Activated T-cell treated with anti-CD3 and anti-CD28 coated beads, Interleukin-2, amount 50 U/mL, for 48 hours (primary cell): ENCODE measurements around the gene ANKRD49.
"Not testable (repeated sequence)": the region's sequence is repeated elsewhere in the genome, so short reads cannot be mapped to it uniquely, and the experiment has no call there.

Experiments
- DNase-seq, 2 experiments: peaks; one replicate each; pipeline ENCODE4 v3.0.0-alpha.2; 2020

ANKRD49 gene, protein sequence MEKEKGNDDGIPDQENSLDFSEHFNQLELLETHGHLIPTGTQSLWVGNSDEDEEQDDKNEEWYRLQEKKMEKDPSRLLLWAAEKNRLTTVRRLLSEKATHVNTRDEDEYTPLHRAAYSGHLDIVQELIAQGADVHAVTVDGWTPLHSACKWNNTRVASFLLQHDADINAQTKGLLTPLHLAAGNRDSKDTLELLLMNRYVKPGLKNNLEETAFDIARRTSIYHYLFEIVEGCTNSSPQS

DNA sequence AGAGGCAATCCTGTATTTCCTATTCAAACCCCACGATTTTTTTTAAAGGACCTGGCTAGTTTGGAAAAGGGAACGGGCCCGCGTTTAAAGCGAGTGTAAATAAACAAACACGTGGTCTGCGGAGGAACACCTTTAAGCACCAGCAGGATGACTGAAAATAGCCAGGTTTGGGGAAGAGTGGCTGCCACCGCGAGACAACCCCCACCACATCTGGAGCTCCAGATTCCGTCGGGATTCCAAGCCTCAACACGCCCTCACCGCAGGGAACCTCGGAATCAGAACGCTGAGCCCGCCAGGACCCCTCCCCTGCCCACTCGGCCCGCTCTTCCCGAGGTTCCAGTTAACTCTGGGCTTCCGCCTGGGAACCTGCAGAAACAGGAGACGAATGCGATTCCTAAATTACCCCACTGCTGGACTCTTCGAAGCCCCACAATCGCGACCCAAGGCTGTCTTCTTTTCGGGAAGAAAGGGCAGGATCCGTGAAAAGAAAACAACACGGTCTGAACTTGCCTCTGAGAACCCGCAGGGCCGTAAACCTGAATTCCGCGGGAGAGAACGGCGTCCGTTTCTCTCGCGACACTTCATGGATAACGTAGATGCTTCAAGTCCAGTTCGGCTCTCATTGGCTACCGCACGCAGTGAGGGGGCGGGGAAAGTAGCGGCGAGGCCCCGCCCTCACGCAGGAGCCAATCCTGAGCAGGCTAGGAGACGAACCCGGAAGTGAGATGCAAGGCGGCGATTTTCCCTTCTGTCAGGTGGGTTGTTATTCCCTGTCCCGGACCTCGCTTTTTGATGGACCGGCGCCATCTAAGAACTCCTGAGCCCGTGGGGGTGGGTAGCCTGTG, at the start of gene ANKRD49, which contains the start of gene MRE11:
Gene ANKRD49, plus strand, starts transcription at position 704 of the 845 bp plus-strand sequence. CDS start 2,710 bp downstream, outside the sequence.
Gene MRE11, minus strand, starts transcription at position 564 of the 845 bp plus-strand sequence. CDS start 1,043 bp downstream, outside the sequence.
- peak; percentile 95 to 96 for DNase-seq

DNA sequence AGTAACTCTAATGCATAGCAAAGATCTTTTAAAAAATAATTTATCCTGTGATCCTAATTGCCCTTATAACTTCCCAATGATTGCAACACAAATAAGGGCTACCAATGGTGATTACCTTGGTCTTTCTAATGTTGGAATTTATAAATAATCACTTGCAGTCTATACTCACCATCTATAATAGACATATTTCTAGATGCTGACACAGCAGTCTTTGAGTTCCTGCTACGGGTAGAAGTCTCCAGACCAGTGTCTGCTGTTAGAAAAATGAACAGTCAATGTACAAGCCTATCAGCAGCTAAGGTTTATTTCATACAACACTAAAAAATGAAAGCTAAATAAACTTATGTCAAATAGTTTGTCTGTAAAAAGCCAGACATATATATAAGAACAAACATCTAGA, 48.1 kb upstream of the ANKRD49 start:
- DNase-seq, result no peak

DNA sequence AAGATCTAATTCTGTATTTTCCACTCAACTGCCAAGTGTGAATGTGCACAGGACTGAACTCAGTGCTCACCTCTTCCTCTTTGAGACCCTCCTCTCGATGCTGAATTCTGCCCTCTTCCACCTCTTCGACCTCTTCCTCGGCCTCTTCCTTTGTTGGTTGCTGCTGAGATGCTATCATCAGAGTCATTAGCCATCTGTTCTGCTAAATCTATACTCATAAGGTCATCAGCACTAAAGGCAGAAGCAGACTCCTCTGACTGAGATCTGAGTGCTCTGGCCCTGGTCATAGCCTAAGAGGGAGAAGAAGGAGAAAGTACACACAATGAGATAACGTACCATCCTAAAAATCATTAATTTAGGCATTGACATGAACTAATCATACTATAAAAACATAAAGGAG, 46.6 kb upstream of the ANKRD49 start:
- no peak for DNase-seq

DNA sequence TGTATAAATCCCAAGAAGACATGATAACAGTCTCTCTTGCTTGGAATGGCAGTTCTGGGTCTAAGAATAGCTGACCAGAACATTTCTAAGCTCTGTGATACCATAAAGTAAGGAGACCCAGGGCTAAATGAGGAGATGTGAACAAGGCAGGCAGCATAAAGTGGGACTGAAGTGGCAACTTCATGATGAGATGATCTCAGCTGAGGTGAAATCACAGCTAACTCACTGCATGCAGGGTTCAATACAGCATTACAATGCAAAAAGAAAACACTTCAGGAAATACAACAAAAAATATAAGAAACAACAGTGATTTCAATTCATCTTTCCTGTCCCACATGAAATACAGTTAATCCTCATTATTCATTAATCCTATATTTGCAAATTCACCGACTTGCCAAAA, 44.8 kb upstream of the ANKRD49 start:
- no peak for DNase-seq

DNA sequence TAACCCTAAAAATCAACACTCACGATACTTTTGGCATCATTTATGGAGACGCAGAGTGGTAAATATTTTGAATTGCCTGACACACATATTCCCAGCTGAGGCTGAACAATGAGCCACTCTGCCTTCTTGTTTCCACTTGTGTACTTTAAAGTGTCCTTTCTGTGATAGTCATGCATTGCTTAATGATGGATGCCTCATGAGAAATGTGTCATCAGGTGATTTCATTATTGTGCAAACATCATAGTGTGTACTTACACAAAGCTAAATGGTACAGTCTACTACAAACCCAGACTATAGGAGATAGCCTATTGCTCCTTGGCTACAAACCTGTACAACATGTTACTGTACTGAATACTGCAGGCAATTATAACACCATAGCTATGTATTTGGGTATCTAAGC, 44.3 kb upstream of the ANKRD49 start:
- no peak for DNase-seq

DNA sequence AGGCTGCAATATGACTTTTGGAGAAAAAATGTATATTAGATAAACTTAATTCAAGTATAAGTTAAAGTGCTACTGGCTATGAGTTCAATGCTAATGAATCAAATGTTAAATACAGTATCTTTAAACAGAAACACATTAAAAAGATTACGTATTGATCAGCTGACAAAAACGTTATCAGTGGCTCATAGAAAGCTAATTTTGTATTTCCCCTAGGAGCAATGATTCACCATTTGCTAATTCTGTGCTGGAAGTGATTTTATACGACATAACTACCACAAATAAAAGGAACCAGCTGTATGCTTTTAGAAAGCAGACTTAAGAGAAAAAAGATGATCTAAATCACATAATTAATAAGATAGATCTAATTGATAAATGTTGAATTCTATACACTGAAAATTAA, 43.7 kb upstream of the ANKRD49 start:
- DNase-seq, result no peak

DNA sequence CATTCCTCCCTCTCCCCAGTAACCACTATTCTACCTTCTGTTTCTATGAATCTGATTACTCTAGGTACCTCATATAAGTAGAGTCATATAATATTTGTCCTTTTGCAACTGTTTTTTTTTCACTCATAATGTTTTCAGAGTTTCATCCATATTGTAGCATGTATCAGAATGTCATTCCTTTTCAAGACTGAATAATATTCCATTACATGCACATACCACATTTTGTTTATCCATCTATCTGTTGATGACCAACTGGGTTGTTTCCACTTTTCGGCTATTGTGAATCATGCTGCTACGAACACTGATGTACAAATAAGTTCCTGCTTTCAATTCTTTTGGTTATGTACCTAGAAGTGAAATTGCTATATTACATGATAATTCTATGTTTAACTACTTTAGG, 40.8 kb upstream of the ANKRD49 start:
- no peak for DNase-seq

DNA sequence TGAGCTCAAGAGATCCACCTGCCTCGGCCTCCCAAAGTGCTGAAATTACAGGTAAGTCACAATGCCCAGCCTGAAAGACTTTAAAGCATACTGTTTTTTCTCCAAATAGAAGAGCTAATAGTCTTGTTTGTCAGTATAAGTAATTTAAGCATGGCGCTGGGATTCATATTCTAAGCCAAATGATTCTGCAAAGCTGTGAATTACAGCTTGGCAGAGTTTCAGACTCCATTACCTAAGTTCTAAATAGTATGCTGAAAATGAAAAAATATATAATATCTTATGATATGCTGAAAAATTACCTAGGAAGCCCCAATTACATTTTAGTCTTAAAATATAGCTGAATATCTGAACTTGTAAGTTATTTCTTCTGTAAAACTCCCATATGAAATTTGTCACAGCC, 39.5 kb upstream of the ANKRD49 start:
- no peak for DNase-seq

DNA sequence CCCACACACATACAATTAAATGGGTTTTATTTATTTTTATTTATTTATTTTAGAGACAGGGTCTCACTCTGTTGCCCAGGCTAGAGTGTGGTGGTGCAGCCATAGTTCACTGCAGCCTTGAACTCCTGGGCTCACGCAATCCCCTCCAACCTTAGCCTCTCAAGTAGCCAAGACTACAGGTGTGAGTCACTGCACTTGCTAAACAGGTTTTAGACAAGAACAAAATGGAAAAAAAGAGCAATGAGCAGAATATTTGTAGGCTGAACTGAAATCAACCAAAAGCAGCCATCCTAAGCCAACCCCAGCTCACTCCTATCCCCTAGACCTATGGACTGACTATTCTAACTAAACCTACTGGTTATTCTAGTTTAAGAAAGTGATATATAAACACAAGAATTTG, 37.9 kb upstream of the ANKRD49 start:
- DNase-seq, result no peak

DNA sequence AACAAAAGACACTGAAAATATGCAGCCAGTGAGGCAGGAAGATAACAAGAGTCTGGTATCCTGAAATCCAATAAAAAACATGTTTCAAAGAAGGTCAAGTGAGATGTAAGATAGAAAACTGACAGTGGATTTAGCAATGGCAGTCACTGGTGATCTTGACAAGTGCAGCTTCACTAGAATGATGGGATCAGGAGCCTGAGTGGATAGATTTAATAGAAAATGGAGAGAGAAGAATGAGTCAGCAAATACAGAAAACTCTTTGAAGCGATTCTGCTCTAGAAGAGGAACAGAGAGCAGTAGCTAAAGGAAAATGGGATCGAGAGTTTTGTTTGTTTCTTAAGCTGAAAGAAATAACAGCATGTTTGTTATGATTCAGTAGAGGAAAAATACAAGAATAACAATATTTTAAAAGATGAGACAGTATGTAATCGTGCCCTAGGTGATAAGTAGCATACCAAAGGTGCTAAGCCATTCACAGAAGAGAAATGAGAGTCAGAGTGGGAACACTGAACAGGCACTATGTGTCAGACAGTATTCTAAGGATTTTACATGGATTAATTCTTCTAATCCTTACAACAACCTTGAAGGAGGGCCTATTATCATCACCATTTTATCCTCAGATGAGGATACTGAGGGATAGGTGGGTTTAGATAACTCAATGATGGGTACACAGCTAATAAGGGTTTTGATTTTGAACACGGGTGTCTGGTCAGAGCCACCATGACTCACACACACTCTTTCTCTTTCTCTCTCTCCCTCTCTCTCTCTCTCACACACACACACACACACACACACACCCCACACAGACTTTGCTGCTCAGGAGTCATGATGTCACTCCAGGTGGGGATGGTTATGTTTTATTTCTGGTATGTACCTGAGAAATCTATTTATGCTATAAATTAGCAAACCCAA, 36.4 kb upstream of the ANKRD49 start:
- no peak for DNase-seq

DNA sequence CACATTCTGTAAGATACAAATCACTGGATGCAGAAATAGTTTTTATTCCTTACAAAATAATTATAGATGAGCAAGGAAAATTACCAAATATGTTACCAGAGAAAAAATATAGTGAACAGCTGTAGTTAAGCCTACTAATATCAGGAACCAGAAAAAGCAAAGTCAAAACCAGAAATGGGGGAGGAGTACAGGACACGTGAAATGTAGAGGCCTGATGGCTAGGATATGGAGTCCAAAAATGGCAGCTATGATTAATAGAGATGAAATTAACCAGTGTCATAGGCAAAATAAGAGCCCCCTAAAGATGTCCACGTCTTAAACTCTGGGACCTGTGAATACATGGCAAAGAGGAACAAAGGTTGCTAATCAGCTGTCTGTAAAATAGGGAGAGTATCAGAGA, 34.2 kb upstream of the ANKRD49 start:
- DNase-seq, result no peak

DNA sequence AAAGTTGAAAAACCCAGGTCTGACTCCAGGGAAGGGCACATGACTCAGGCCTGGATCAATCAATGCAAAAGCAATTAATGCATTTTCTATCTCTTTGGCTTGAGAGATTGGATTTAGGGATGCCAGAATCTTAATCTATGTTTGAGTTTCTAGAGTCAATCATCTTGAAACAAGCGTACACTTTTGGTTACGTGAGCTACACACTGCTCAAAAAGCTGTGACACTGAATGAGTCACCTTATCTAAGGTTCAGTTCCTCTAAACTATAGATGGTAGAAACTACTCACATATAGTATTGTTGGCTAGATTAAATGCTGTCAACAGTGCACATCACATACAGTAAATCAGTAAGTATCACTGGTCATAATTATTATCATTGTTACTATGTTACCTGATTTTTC, 24.4 kb upstream of the ANKRD49 start:
- no peak for DNase-seq

DNA sequence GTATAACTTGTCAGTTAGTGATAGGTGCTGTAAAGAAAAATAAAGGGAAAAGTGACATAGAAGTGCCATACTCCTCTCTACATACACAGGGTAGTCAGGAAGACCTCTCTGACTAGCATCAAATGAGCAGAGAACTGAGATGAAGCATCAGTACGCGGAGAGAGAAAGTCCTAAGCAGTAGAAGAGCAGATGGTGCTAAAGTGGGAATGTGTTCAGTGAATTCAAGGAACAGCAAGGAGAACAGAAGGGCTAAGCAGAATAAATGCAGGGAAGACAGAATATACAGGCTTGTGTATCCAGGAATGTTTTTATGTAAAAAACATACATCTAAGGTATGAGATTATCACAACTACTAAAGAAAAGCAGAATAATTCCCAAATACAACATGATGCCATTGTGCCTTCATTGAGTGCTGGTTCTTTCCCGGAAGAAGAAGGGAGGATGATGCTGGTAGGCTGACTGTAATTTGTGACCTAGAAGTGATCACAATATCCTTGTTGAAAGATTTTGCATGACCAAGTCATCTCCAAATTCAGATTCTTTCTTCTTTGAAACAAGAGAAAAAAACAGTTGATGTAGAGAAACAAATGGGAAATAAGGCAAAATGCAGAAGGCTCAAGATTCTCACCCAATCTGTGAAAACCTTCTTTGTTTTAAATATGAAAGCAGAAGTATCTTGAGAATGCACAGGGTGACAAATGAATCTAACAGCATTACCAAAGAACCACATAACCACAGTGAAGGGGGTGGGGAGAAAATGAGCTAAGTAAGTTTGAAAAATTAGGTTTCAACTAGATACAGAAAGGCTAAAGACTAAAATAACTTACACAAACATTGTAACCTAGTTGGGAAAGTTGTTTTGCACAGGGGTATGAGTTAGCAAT, 20.6 kb upstream of the ANKRD49 start:
- no peak for DNase-seq

DNA sequence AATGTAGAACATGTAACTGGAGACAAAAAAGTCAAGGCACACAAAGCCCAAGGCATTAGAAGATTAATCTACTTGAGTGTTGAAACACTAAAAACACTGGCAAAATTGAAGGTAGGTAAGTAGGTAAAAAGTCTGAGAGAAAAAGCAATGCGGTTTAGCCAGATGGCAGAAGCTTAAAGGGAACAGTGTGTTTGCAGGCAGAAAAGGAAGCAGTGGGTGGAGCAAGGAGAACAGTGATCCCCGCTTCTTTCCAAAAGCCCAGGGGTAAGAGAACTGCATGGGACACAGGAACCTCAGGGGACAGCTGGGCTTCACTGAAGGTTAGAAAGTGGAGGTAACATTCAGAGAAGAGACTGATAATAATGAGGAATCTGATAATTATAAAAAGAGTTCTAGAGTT, 16.2 kb upstream of the ANKRD49 start:
- DNase-seq, result no peak

DNA sequence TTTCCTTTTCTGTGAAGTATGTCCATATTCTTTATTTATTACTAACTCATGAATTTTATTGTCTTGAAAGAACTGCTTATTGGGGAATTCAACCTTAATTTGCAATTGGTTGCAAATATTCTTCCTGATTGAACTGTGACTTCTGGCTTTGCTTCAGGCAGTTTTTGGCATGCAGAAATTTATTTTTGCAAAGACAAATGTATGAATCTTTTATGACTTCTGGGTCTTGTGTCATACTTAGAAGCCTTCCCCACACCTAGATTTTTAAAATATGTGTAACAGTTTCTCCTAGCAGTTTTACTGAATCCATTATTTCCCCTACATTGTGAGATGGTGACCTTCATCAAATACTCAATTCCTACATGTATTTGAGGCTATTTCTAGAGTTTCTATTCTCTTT, 12.4 kb upstream of the ANKRD49 start:
- no peak for DNase-seq

DNA sequence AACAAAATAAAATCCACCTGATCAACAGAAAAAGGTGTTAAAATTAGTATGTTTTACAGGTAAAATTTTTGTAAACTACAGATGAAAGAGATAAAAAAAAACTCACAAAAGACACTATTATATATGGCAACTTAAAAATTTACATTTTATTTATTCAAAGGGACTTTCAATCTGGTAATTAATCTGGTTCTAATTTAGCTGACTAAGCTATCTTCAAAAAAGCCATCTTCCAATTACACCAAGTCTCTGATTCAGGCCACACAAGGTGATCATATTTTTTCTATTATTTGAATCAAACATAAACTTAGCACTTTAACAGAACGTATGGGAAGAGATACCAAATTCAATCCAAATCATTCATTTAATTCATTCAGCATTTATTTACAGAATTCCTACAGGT, 7.7 kb upstream of the ANKRD49 start:
- no peak for DNase-seq

DNA sequence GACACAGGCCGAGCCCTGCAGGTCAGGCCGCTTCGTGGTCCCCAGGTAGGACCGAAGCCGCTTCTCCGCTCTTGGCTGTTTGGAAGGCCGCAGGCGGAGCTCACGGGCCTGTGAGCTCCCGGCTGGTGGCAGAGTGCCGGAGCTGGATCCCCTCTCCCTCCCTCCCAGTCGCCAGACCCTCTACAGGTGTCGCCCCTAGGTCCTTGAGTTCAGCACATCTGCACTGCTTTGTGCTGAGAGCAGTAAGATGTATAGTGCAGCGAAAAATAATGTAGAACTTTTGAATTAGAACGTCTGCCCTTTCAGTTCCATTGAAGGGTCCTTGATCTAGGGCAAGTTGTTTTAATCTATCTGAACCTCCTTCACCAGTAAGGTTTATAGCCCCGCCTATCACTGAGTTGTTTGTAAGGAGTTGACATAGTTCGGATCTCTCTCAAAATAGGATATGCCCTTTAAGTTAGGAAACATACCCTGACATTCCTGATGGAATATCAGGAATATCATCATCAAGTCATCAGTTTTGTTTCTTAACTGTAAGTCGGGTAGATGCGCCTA, 419 bp downstream of the ANKRD49 start:
- DNase-seq, result no peak

DNA sequence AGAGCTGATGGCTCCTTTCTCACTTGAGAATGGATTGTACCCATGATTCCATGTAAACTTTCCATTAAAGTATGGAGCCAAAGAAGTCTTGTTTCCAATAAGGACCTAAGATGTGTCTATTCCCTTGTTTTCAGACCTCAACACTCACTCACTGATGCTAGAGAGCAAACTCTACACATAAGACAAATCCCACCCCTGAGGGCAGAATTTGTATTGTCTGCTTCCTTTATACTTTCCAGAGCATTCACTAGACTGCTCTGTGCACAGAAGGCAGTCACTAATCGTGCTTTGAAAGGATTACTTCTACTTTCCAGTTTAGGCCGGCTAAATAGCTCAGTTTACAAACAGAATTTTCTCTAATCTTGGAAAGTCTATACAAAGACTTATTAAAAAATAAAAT, 6.4 kb downstream of the ANKRD49 start:
- DNase-seq, result no peak

DNA sequence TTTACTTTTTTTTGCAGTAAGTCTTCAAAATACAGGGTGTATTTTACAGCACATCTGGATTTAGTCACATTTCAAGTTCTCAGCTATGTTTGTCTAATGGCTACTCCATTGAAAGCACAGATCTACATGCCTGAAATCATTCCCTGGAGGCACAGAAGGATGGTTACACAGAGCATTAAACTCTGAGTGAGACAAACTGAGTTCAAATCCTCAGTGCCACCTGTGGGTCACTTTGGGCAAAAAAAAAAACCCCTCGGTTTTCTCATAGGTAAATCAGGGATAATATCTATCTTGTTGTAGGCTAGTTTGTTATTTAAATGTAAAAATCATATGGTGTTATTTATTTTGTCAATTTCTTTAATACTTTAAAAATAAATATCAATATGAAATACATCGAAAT, 7.7 kb downstream of the ANKRD49 start:
- no peak for DNase-seq

DNA sequence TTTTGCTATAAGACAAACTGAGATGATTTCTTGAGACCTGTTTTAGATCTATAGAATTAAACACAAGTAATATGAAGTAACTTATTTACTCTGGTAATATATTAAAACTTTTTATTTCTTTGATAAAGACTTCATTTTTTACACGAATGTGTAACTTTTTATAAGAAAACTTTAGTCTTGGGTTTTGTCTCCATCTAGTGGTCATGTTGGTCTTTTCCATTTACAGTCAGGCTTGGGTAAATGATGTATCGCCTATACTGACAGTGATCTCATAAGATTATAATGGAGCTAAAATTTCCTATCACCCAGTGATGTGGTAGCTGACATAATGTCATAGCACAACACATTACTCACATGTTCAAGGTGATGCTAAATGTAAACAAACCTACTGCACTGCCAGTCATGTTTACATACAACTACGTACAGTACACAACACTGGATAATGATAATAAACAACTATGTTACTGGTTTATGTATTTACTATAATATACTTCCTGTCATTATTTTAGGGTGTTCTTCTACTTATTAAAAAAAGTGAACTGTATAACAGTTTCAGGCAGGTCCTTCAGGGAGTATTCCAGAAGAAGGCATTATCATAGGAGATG, 11.0 kb downstream of the ANKRD49 start:
- no peak for DNase-seq

DNA sequence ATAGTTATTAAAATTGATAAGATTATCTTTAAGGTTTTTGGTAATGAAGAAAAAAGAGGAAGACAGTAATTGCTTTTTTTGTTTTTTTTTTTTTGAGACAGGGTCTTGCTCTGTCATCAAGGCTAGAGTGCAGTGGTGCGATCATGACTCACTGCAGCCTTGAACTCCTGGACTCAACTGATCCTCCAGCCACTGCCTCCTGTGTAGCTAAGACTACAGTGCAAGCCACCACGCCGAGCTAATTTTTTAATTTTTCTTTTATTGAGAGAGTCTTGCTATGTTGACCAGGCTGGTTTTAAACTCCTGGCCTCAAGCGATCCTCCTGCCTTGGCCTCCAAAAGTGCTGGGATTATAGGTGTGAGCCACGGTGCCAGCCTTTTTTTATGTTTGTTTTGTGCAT, 12.7 kb downstream of the ANKRD49 start:
- DNase-seq, result not testable (repeated sequence)

DNA sequence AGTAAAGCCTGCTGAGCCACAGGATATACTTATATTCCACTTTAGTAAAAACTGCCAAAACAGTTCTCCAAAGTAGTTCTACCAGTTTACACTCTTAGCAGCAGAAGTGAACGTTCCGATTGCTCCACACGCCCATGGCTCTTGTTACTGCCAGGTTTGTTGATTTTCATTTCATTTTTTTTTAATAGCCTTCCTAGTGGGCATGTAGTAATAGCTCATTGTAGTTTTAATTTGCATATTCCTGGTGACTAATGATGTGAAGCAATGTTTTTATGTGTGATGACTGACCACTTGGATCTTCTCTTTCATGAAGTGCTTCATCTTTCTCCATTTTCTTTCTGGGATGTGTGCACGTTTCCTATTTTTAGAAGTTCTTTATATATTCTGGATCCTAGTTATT, 13.7 kb downstream of the ANKRD49 start:
- no peak for DNase-seq
